GM23338 (cell line): ENCODE results near the gene VWA2. TPM values are rescaled to one million over a fixed set of nuclear protein-coding genes. Genes with fewer than 3 reads are reported as not detected.

Experiments used
- ATAC-seq: fragments of 200-7000 bp; cut with Tn5 transposase; 3 replicates; pipeline ENCODE4 v1.9.1; 2020
- DNase-seq: peaks from one replicate; pipeline ENCODE4 v3.0.0-alpha.2; 2015; ENCODE audit warnings: low spot score
- H2AFZ ChIP-seq: fragments of 200-600 bp; sonication (generic); 2 replicates; pipeline ENCODE4 v1.8.0; 2016; ENCODE audit warnings: antibody characterized with exemption, mild to moderate bottlenecking, moderate library complexity
- H3F3A ChIP-seq: fragments of 200-600 bp; sonication (generic); replicated peaks from 2 replicates; pipeline ENCODE4 v1.8.0; 2017; ENCODE audit warnings: antibody characterized with exemption, mixed run types, low read depth
- H3K27ac ChIP-seq: fragments of 200-600 bp; sonication (generic); 2 replicates; pipeline ENCODE4 v1.6.1; 2016; ENCODE audit warnings: low read depth
- H3K27me3 ChIP-seq: fragments of 200-600 bp; sonication (generic); 2 replicates; pipeline ENCODE4 v1.8.0; 2016; ENCODE audit warnings: mild to moderate bottlenecking, mixed run types, moderate library complexity; ENCODE audit not compliant: insufficient read depth
- H3K36me3 ChIP-seq: fragments of 200-600 bp; sonication (generic); 2 replicates; pipeline ENCODE4 v1.8.0; 2016; ENCODE audit warnings: mild to moderate bottlenecking; ENCODE audit not compliant: insufficient read depth
- H3K4me1 ChIP-seq: fragments of 200-600 bp; sonication (generic); 2 replicates; pipeline ENCODE4 v1.8.0; 2016; ENCODE audit warnings: mild to moderate bottlenecking, moderate library complexity; ENCODE audit not compliant: insufficient read depth
- H3K4me2 ChIP-seq: fragments of 200-600 bp; sonication (generic); 2 replicates; pipeline ENCODE4 v1.7.1; 2017; ENCODE audit warnings: mixed run types
- H3K4me3 ChIP-seq: fragments of 200-600 bp; sonication (generic); 2 replicates; pipeline ENCODE4 v1.6.1; 2016; ENCODE audit warnings: mixed run types
- H3K79me2 ChIP-seq: fragments of 200-600 bp; sonication (generic); replicated peaks from 2 replicates; pipeline ENCODE4 v1.8.0; 2017; ENCODE audit warnings: mild to moderate bottlenecking; ENCODE audit not compliant: insufficient read depth
- H3K9me2 ChIP-seq: fragments of 200-600 bp; sonication (generic); 2 replicates; pipeline ENCODE4 v1.8.0; 2017; ENCODE audit not compliant: insufficient read depth
- H4K20me1 ChIP-seq: fragments of 200-600 bp; sonication (generic); replicated peaks from 2 replicates; pipeline ENCODE4 v1.8.0; 2017; ENCODE audit warnings: mild to moderate bottlenecking; ENCODE audit not compliant: insufficient read depth
- H3K27ac Mint-ChIP-seq: 2 replicates; pipeline ENCODE4 v1.8.0; 2020; ENCODE audit warnings: inconsistent platforms, mild to moderate bottlenecking, moderate library complexity, mixed read lengths
- H3K27me3 Mint-ChIP-seq: 3 replicates; pipeline ENCODE4 v1.8.0; 2022; ENCODE audit warnings: low read depth, mild to moderate bottlenecking, moderate library complexity, mixed read lengths, inconsistent platforms; ENCODE audit not compliant: insufficient read depth, poor library complexity
- H3K36me3 Mint-ChIP-seq: 3 replicates; pipeline ENCODE4 v1.8.0; 2021; ENCODE audit warnings: low read depth, mild to moderate bottlenecking, inconsistent platforms, moderate library complexity, mixed read lengths
- H3K4me1 Mint-ChIP-seq: 3 replicates; pipeline ENCODE4 v1.8.0; 2020; ENCODE audit warnings: mild to moderate bottlenecking, inconsistent platforms, mixed read lengths
- H3K4me3 Mint-ChIP-seq: 3 replicates; pipeline ENCODE4 v1.8.0; 2021; ENCODE audit warnings: moderate library complexity, mild to moderate bottlenecking, inconsistent platforms, mixed read lengths
- H3K9me3 Mint-ChIP-seq: 3 replicates; pipeline ENCODE4 v1.8.0; 2020; ENCODE audit warnings: moderate library complexity, mild to moderate bottlenecking, inconsistent platforms, mixed read lengths
- EZH2 ChIP-seq: fragments of 200-600 bp; sonication (generic); IDR thresholded peaks from one replicate; pipeline ENCODE4 v1.8.0; 2017; ENCODE audit warnings: antibody characterized with exemption, mild to moderate bottlenecking, low read depth; ENCODE audit not compliant: unreplicated experiment
- JUNB ChIP-seq: IDR thresholded peaks from one replicate; pipeline ENCODE4 v1.6.1; 2016; ENCODE audit warnings: antibody characterized with exemption; ENCODE audit not compliant: unreplicated experiment
- NANOG ChIP-seq: IDR thresholded peaks from 2 replicates; pipeline ENCODE4 v1.6.1; 2016; ENCODE audit warnings: antibody characterized with exemption, borderline replicate concordance
- STAT1 ChIP-seq: IDR thresholded peaks from one replicate; pipeline ENCODE4 v1.6.1; 2016; ENCODE audit warnings: antibody characterized with exemption; ENCODE audit not compliant: unreplicated experiment
- ZNF331 ChIP-seq: fragments of 250-450 bp; sonication (Bioruptor Pico); IDR thresholded peaks from 2 replicates; pipeline ENCODE4 v1.5.0; 2020; ENCODE audit warnings: low read depth, mild to moderate bottlenecking, moderate library complexity
- polyA plus RNA-seq: library from polyadenylated mRNA; unstranded; fragments of >200 nt; fragmentation: Nextera tagmentation; extraction: Ambion mirVana; gene quantifications from 2 replicates; pipeline ENCODE4 v1.2.1, GENCODE V29; 2016
- total RNA-seq: library from RNA; depleted of rRNA; stranded (reverse); fragments of >200 nt; shearing (Covaris generic); gene quantifications from 2 replicates; pipeline ENCODE4 v1.2.3, GENCODE V29; 2014
- TF ChIP-seq, protein P1 (sequence below): fragments of 250-450 bp; sonication (Bioruptor Pico); IDR thresholded peaks from 2 replicates; pipeline ENCODE4 v1.5.0; 2020; ENCODE audit warnings: mild to moderate bottlenecking, moderate library complexity
- TF ChIP-seq, protein P2 (sequence below): IDR thresholded peaks from one replicate; pipeline ENCODE4 v1.6.1; 2018; ENCODE audit warnings: antibody characterized with exemption; ENCODE audit not compliant: unreplicated experiment
- TF ChIP-seq, protein P3 (sequence below): IDR thresholded peaks from 2 replicates; pipeline ENCODE4 v1.6.1; 2016; ENCODE audit warnings: antibody characterized with exemption

Gene VWA2
- total and polyA plus RNA-seq, 2 experiments from 2014 or later, result 0.48 to 3.7 TPM

DNA sequence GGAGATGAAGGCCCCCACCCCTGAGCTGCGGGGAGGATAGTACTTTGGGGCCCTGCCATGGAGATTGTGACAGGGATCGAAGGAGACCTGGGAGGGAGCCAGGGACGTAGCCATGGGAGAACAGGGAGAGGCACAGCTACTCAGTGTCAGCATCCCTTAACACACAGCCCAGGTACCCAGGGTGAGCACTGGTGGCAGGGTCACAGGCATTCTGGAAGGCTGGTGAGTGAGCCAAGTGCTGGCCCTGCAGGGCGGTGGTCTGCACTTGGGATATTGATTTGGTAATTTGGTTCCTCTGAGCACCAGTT is 39.8 kb downstream of the VWA2 start (continued):
- TF ChIP-seq, protein P1, sequence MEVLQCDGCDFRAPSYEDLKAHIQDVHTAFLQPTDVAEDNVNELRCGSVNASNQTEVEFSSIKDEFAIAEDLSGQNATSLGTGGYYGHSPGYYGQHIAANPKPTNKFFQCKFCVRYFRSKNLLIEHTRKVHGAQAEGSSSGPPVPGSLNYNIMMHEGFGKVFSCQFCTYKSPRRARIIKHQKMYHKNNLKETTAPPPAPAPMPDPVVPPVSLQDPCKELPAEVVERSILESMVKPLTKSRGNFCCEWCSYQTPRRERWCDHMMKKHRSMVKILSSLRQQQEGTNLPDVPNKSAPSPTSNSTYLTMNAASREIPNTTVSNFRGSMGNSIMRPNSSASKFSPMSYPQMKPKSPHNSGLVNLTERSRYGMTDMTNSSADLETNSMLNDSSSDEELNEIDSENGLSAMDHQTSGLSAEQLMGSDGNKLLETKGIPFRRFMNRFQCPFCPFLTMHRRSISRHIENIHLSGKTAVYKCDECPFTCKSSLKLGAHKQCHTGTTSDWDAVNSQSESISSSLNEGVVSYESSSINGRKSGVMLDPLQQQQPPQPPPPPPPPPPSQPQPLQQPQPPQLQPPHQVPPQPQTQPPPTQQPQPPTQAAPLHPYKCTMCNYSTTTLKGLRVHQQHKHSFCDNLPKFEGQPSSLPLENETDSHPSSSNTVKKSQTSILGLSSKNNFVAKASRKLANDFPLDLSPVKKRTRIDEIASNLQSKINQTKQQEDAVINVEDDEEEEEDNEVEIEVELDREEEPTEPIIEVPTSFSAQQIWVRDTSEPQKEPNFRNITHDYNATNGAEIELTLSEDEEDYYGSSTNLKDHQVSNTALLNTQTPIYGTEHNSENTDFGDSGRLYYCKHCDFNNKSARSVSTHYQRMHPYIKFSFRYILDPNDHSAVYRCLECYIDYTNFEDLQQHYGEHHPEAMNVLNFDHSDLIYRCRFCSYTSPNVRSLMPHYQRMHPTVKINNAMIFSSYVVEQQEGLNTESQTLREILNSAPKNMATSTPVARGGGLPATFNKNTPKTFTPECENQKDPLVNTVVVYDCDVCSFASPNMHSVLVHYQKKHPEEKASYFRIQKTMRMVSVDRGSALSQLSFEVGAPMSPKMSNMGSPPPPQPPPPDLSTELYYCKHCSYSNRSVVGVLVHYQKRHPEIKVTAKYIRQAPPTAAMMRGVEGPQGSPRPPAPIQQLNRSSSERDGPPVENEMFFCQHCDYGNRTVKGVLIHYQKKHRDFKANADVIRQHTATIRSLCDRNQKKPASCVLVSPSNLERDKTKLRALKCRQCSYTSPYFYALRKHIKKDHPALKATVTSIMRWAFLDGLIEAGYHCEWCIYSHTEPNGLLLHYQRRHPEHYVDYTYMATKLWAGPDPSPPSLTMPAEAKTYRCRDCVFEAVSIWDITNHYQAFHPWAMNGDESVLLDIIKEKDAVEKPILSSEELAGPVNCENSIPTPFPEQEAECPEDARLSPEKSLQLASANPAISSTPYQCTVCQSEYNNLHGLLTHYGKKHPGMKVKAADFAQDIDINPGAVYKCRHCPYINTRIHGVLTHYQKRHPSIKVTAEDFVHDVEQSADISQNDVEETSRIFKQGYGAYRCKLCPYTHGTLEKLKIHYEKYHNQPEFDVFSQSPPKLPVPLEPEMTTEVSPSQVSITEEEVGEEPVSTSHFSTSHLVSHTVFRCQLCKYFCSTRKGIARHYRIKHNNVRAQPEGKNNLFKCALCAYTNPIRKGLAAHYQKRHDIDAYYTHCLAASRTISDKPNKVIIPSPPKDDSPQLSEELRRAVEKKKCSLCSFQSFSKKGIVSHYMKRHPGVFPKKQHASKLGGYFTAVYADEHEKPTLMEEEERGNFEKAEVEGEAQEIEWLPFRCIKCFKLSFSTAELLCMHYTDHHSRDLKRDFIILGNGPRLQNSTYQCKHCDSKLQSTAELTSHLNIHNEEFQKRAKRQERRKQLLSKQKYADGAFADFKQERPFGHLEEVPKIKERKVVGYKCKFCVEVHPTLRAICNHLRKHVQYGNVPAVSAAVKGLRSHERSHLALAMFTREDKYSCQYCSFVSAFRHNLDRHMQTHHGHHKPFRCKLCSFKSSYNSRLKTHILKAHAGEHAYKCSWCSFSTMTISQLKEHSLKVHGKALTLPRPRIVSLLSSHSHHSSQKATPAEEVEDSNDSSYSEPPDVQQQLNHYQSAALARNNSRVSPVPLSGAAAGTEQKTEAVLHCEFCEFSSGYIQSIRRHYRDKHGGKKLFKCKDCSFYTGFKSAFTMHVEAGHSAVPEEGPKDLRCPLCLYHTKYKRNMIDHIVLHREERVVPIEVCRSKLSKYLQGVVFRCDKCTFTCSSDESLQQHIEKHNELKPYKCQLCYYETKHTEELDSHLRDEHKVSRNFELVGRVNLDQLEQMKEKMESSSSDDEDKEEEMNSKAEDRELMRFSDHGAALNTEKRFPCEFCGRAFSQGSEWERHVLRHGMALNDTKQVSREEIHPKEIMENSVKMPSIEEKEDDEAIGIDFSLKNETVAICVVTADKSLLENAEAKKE (CRISPR knock-in tag), result no peak
- no peak for TF ChIP-seq ZNF331 (CRISPR knock-in tag)
- TF ChIP-seq, protein P2, sequence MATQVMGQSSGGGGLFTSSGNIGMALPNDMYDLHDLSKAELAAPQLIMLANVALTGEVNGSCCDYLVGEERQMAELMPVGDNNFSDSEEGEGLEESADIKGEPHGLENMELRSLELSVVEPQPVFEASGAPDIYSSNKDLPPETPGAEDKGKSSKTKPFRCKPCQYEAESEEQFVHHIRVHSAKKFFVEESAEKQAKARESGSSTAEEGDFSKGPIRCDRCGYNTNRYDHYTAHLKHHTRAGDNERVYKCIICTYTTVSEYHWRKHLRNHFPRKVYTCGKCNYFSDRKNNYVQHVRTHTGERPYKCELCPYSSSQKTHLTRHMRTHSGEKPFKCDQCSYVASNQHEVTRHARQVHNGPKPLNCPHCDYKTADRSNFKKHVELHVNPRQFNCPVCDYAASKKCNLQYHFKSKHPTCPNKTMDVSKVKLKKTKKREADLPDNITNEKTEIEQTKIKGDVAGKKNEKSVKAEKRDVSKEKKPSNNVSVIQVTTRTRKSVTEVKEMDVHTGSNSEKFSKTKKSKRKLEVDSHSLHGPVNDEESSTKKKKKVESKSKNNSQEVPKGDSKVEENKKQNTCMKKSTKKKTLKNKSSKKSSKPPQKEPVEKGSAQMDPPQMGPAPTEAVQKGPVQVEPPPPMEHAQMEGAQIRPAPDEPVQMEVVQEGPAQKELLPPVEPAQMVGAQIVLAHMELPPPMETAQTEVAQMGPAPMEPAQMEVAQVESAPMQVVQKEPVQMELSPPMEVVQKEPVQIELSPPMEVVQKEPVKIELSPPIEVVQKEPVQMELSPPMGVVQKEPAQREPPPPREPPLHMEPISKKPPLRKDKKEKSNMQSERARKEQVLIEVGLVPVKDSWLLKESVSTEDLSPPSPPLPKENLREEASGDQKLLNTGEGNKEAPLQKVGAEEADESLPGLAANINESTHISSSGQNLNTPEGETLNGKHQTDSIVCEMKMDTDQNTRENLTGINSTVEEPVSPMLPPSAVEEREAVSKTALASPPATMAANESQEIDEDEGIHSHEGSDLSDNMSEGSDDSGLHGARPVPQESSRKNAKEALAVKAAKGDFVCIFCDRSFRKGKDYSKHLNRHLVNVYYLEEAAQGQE, result no peak

DNA sequence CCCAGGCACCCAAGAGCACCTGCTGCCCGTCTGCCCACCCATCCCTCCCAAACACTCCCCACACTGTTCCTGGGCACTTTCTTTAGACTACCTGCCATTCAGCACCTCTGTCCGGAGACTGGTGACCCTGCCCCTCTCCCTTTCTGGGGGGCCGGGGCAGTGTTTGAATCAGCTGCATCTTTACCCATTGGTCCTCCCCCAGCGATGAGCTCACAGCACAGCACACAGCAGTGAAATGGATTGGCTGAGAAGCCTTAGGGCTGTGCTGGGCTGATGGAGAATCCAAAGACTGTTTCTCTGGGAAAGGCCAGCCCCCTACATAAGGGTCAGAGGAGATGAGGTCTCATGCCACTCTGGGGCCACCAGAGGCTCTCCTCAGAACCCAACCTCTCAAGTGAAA is 40.2 kb downstream of the VWA2 start:
- peaks cover 4% of the 10 kb centered on the region for H3K27me3 Mint-ChIP-seq
- H3K4me3 Mint-ChIP-seq, result no peak overlapping the region
- H3K36me3 ChIP-seq, result no peaks in the 10 kb centered on the region
- H3K36me3 Mint-ChIP-seq, result no peaks in the 10 kb centered on the region
- H3K9me3 Mint-ChIP-seq, result no peaks in the 10 kb centered on the region
- TF ChIP-seq, protein P3, sequence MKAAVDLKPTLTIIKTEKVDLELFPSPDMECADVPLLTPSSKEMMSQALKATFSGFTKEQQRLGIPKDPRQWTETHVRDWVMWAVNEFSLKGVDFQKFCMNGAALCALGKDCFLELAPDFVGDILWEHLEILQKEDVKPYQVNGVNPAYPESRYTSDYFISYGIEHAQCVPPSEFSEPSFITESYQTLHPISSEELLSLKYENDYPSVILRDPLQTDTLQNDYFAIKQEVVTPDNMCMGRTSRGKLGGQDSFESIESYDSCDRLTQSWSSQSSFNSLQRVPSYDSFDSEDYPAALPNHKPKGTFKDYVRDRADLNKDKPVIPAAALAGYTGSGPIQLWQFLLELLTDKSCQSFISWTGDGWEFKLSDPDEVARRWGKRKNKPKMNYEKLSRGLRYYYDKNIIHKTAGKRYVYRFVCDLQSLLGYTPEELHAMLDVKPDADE, result no peak
- TF ChIP-seq, protein P2, result no peak
- no peak for TF ChIP-seq STAT1
- TF ChIP-seq EZH2, result no peak
- no peak for TF ChIP-seq NANOG
- TF ChIP-seq JUNB, result no peak
- H3K4me1 Mint-ChIP-seq, result no peaks in the 10 kb centered on the region
- H3K27me3 ChIP-seq, result no peaks in the 10 kb centered on the region
- no peak overlapping the region for H3K4me2 ChIP-seq
- DNase-seq (no peak), ATAC-seq (no peak)
- H3K79me2 ChIP-seq, result no peaks in the 10 kb centered on the region
- no peak overlapping the region for H3K27ac ChIP-seq
- no peak overlapping the region for H2AFZ ChIP-seq
- H3K27ac Mint-ChIP-seq, result no peak overlapping the region
- H3K9me2 ChIP-seq, result no peaks in the 10 kb centered on the region
- H3K4me1 ChIP-seq, result no peaks in the 10 kb centered on the region
- no peak overlapping the region for H3K4me3 ChIP-seq
- no peaks in the 10 kb centered on the region for H3F3A ChIP-seq
- H4K20me1 ChIP-seq, result no peaks in the 10 kb centered on the region
